Measurements from ENCODE around the gene MTR.

MTR gene

DNA sequence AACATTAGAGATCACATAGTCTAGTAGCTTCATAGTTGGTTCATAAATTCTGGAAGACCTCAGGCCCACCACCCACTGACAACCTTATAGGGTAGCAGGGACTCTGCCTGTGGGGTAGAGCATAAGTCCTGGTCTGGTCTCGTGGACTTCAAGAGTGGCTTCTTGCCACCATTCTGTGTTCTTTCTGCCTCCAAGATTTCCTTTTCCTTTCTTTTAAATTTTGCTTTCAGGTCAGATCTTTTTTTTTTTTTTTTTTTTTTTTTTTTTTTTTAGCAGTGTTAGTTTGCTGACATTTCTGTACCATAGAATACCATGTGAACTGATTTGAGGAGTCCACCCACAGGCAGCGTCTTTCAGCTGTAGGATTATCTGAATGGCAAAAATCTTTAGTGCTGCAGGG lies 28.5 kb downstream of the MTR start:
- Histone ChIP-seq H3K4me2 (ENCODE audit: low read length) (no peak overlapping the region), H3K9me3 (ENCODE audit: low read length) (no peaks in the 10 kb centered on the region), H3K4me1 (ENCODE audit: insufficient read depth, low read length, severe bottlenecking) (no peaks in the 10 kb centered on the region), H3K27me3 (ENCODE audit: insufficient read depth, low read length) (no peaks in the 10 kb centered on the region), H3K9me2 (ENCODE audit: low read depth, low read length) (no peaks in the 10 kb centered on the region), H3K9ac (ENCODE audit: low read length) (no peak overlapping the region), H3K79me2 (ENCODE audit: insufficient read depth, low read length) (no peaks in the 10 kb centered on the region), H2AFZ (ENCODE audit: low read length) (no peak overlapping the region), H3K27ac (ENCODE audit: low read depth, low read length, poor library complexity, severe bottlenecking) (no peak overlapping the region), H3F3A (ENCODE audit: insufficient read depth, low read length) (no peaks in the 10 kb centered on the region), H3K4me3 (ENCODE audit: low read depth, low read length, poor library complexity, severe bottlenecking) (no peak overlapping the region), H3K36me3 (ENCODE audit: insufficient read depth, low read length) (peaks cover 83% of the 10 kb centered on the region), H4K20me1 (ENCODE audit: insufficient read depth, low read length) (no peaks in the 10 kb centered on the region)
- TF ChIP-seq, protein P1, sequence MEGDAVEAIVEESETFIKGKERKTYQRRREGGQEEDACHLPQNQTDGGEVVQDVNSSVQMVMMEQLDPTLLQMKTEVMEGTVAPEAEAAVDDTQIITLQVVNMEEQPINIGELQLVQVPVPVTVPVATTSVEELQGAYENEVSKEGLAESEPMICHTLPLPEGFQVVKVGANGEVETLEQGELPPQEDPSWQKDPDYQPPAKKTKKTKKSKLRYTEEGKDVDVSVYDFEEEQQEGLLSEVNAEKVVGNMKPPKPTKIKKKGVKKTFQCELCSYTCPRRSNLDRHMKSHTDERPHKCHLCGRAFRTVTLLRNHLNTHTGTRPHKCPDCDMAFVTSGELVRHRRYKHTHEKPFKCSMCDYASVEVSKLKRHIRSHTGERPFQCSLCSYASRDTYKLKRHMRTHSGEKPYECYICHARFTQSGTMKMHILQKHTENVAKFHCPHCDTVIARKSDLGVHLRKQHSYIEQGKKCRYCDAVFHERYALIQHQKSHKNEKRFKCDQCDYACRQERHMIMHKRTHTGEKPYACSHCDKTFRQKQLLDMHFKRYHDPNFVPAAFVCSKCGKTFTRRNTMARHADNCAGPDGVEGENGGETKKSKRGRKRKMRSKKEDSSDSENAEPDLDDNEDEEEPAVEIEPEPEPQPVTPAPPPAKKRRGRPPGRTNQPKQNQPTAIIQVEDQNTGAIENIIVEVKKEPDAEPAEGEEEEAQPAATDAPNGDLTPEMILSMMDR (IDR thresholded peaks at IDR 0.05; ENCODE audit: low read length): no peak
- no peak for TF ChIP-seq EZH2 (IDR thresholded peaks at IDR 0.05; ENCODE audit: borderline replicate concordance, low read length)

DNA sequence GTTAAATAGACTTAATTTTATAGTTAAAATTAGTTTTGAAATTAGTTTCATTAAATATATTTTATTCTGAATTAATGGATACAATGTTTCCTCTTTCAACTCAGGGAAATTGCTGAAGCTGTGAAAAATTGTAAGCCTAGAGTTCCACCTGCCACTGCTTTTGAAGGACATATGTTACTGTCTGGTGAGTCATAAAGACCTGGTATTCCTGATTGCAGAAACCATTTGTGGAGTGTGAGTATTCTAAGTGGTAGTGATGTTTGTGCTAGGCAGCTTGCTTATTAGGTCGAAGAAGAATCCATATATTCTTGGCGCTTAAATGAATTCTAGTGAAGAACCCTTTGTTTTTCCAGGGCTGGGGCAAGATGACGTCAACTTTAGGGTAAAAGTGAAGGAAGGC lies 34.0 kb downstream of the MTR start:
- Histone ChIP-seq H2AFZ (ENCODE audit: low read length) (no peak overlapping the region), H3K4me3 (ENCODE audit: low read depth, low read length, poor library complexity, severe bottlenecking) (no peak overlapping the region), H3K9ac (ENCODE audit: low read length) (no peak overlapping the region), H3K36me3 (ENCODE audit: insufficient read depth, low read length) (peaks cover 87% of the 10 kb centered on the region), H3K27me3 (ENCODE audit: insufficient read depth, low read length) (no peaks in the 10 kb centered on the region), H4K20me1 (ENCODE audit: insufficient read depth, low read length) (no peaks in the 10 kb centered on the region), H3K4me2 (ENCODE audit: low read length) (no peak overlapping the region), H3K9me2 (ENCODE audit: low read depth, low read length) (no peaks in the 10 kb centered on the region), H3K27ac (ENCODE audit: low read depth, low read length, poor library complexity, severe bottlenecking) (no peak overlapping the region), H3K4me1 (ENCODE audit: insufficient read depth, low read length, severe bottlenecking) (no peaks in the 10 kb centered on the region), H3K9me3 (ENCODE audit: low read length) (no peaks in the 10 kb centered on the region), H3F3A (ENCODE audit: insufficient read depth, low read length) (no peaks in the 10 kb centered on the region), H3K79me2 (ENCODE audit: insufficient read depth, low read length) (no peaks in the 10 kb centered on the region)
- no peak for TF ChIP-seq EZH2 (IDR thresholded peaks at IDR 0.05; ENCODE audit: borderline replicate concordance, low read length)
- TF ChIP-seq, protein P1 (IDR thresholded peaks at IDR 0.05; ENCODE audit: low read length): no peak

DNA sequence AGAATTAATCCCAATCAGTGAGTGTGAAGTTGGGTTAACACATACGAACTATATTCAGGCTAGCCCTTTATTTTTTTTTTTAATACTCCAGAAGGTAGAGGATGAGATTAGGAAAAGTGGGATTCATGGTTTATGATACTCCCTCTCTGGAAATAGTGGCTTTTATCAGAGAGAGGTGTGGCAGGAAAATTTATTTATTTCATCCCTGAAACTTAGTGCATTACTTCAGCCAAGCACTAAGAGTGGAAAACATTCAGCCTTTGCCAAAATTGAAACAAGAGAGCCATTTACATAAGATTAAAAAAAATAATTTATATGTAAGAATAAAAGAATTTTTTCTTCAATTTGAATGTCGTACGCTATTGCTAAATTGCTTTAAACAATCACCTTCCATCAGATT lies 35.0 kb downstream of the MTR start:
- H3K4me1 ChIP-seq (ENCODE audit: insufficient read depth, low read length, severe bottlenecking): no peaks in the 10 kb centered on the region
- no peak overlapping the region for H3K4me2 ChIP-seq (ENCODE audit: low read length)
- no peak for TF ChIP-seq EZH2 (IDR thresholded peaks at IDR 0.05; ENCODE audit: borderline replicate concordance, low read length)
- H2AFZ ChIP-seq (ENCODE audit: low read length): no peak overlapping the region
- no peak overlapping the region for H3K9ac ChIP-seq (ENCODE audit: low read length)
- no peaks in the 10 kb centered on the region for H3K9me2 ChIP-seq (ENCODE audit: low read depth, low read length)
- no peak overlapping the region for H3K4me3 ChIP-seq (ENCODE audit: low read depth, low read length, poor library complexity, severe bottlenecking)
- H3K27me3 ChIP-seq (ENCODE audit: insufficient read depth, low read length): no peaks in the 10 kb centered on the region
- H3K9me3 ChIP-seq (ENCODE audit: low read length): no peaks in the 10 kb centered on the region
- no peak overlapping the region for H3K27ac ChIP-seq (ENCODE audit: low read depth, low read length, poor library complexity, severe bottlenecking)
- peaks cover 86% of the 10 kb centered on the region for H3K36me3 ChIP-seq (ENCODE audit: insufficient read depth, low read length)
- no peaks in the 10 kb centered on the region for H3K79me2 ChIP-seq (ENCODE audit: insufficient read depth, low read length)
- no peaks in the 10 kb centered on the region for H3F3A ChIP-seq (ENCODE audit: insufficient read depth, low read length)
- no peaks in the 10 kb centered on the region for H4K20me1 ChIP-seq (ENCODE audit: insufficient read depth, low read length)

DNA sequence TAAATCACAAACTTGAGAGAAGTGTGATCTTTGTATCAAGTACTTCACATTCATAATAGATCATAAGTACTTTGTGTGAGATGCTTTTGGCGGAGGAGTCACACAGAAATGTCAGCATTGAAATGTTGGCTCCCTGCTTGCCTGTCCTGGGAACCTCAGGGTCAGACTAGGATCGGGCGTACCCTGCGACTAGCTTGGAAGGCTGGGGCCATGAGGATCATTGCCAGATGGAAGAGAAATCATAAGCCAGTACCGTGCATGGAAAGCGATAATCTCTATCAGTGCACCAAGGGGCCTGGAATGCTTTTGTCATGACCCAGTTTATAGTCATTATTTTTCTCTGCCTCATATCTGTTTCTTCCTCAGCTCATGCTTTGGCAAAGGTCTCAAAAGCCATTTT lies 35.5 kb downstream of the MTR start:
- Histone ChIP-seq H3K4me1 (ENCODE audit: insufficient read depth, low read length, severe bottlenecking) (no peaks in the 10 kb centered on the region), H3K4me2 (ENCODE audit: low read length) (no peak overlapping the region), H3K9me2 (ENCODE audit: low read depth, low read length) (no peaks in the 10 kb centered on the region), H3K27ac (ENCODE audit: low read depth, low read length, poor library complexity, severe bottlenecking) (no peak overlapping the region), H3K79me2 (ENCODE audit: insufficient read depth, low read length) (no peaks in the 10 kb centered on the region), H3K27me3 (ENCODE audit: insufficient read depth, low read length) (no peaks in the 10 kb centered on the region), H3K9ac (ENCODE audit: low read length) (no peak overlapping the region), H2AFZ (ENCODE audit: low read length) (no peak overlapping the region), H3K4me3 (ENCODE audit: low read depth, low read length, poor library complexity, severe bottlenecking) (no peak overlapping the region), H3K36me3 (ENCODE audit: insufficient read depth, low read length) (peaks cover 86% of the 10 kb centered on the region), H4K20me1 (ENCODE audit: insufficient read depth, low read length) (no peaks in the 10 kb centered on the region), H3F3A (ENCODE audit: insufficient read depth, low read length) (no peaks in the 10 kb centered on the region), H3K9me3 (ENCODE audit: low read length) (no peaks in the 10 kb centered on the region)
- TF ChIP-seq, protein P1 (IDR thresholded peaks at IDR 0.05; ENCODE audit: low read length): no peak
- TF ChIP-seq EZH2 (IDR thresholded peaks at IDR 0.05; ENCODE audit: borderline replicate concordance, low read length): no peak
